Activated naive CD8-positive, alpha-beta T cell (primary cell): ENCODE measurements around the gene ARF1.

Experiments
- H3K27ac Mint-ChIP-seq: one replicate; pipeline ENCODE4 v1.8.0; 2021; ENCODE audit warnings: mixed read lengths
- H3K27me3 Mint-ChIP-seq: one replicate; pipeline ENCODE4 v1.8.0; 2021; ENCODE audit warnings: mixed read lengths
- H3K36me3 Mint-ChIP-seq: one replicate; pipeline ENCODE4 v1.8.0; 2021; ENCODE audit warnings: mixed read lengths
- H3K4me1 Mint-ChIP-seq: one replicate; pipeline ENCODE4 v1.8.0; 2021; ENCODE audit warnings: low read depth, mixed read lengths
- H3K4me3 Mint-ChIP-seq: one replicate; pipeline ENCODE4 v1.8.0; 2021; ENCODE audit warnings: mild to moderate bottlenecking, mixed read lengths
- H3K9me3 Mint-ChIP-seq: one replicate; pipeline ENCODE4 v1.8.0; 2021; ENCODE audit warnings: low read depth, mixed read lengths

The ARF1 gene

DNA sequence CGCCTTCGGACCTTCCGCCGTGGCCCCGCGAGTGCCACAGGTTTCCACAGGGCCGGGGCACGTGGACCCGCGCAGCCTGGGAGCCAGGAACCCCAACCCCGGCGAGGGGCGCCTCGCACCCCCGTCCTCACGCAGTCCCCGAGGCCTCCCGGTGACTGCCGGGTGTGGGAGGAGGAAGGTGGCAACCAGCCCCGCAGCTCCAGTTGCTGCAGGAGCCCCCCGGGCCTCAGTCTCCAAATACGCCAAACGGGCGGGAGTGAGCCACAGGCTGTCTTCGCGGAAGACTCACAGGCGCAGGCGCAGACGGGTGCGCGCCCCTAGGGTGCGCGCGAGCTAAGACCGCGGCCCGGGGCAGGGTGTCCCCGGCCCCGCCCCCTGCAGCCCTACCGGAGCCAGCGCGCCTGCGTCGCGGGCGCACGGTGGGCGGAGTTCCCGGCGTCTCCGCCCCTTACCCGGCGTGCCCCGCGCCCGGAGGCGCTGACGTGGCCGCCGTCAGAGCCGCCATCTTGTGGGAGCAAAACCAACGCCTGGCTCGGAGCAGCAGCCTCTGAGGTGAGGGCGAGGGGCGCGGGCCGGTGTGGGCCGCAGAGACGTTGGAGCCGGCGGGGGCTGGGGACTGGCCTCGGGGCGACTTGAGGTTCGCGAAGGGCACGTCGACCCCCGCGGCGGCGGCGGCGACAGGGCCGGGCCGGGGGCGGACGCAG lies at the start of gene ARF1:
Gene ARF1, plus strand, starts transcription at position 495 of the 704 bp plus-strand sequence. CDS start 14,407 bp downstream, outside the sequence.
- Mint-ChIP-seq H3K27me3 (no peaks in the 10 kb centered on the region), H3K4me1 (peaks cover 37% of the 10 kb centered on the region), H3K36me3 (peaks cover 7% of the 10 kb centered on the region), H3K27ac (peak within 1 kb of the TSS; percentile 96), H3K9me3 (no peaks in the 10 kb centered on the region), H3K4me3 (peak within 1 kb of the TSS; percentile 94)

DNA sequence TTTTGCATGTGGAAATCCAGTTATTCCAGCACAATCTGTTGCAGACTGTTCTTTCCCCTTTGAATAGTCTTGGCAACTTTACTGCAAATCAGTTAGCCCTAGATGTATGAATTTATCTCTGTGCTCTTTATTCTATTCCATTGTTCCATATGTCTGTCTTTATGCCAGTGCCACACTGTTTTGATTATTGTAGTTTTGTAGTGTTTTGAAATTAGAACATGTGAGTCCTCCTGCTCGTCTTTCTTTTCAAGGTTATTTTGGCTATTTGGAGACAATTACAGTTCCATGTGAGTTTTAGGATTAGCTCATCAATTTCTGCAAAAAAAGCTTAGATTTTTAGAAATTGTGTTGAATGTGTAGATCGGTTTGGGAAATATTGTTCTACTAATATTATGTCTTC lies 49.1 kb upstream of the ARF1 start:
- Mint-ChIP-seq H3K9me3 (peaks cover 3% of the 10 kb centered on the region), H3K27me3 (peaks cover 18% of the 10 kb centered on the region), H3K36me3 (peaks cover 2% of the 10 kb centered on the region), H3K4me3 (no peak overlapping the region), H3K27ac (no peak overlapping the region), H3K4me1 (peaks cover 3% of the 10 kb centered on the region)

DNA sequence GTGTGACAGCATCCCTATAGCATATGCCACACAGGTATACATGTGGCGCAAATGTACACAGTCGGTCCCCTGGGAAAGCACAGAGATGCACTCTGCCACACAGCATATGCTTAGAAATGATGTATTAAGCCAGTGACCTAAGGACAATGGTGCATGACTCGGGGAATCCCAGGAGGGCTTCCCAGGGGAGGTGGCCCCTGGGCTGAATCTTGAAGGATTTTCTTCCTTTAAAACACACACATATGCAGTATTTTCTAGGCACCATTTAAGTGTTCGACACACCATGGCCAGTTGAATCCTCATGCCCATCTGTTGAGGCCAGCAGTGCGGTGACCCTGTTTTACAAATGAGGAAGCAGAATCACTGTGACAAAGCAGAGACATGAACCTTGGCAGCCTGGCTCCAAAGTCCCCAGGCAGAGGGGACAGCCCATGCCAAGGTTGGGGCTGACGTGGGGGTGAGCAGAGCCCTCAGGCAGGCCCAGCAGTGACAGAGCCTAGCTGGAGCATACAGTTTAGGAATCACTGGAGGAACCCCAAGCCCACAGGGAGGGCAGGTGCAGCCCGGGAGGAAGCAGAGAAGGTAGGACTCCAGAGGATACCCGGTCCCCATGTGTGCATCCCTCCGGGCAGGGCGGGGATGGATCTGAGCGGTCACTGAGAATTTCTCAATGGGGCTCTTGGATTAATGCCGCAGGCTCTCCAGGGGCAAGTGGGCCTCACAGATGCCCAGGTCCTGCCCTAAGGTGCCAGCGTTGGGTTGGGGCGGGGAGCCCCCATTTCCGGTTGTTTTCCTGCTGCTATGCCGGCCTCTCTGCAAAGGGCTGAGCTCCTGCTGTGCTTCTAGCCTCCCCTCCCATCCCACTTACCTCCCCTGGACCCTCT lies 47.3 kb upstream of the ARF1 start:
- H3K36me3 Mint-ChIP-seq: peaks cover 2% of the 10 kb centered on the region
- peaks cover 3% of the 10 kb centered on the region for H3K9me3 Mint-ChIP-seq
- H3K4me1 Mint-ChIP-seq: peaks cover 3% of the 10 kb centered on the region
- peaks cover 22% of the 10 kb centered on the region for H3K27me3 Mint-ChIP-seq
- H3K27ac Mint-ChIP-seq: no peak overlapping the region
- H3K4me3 Mint-ChIP-seq: no peak overlapping the region

DNA sequence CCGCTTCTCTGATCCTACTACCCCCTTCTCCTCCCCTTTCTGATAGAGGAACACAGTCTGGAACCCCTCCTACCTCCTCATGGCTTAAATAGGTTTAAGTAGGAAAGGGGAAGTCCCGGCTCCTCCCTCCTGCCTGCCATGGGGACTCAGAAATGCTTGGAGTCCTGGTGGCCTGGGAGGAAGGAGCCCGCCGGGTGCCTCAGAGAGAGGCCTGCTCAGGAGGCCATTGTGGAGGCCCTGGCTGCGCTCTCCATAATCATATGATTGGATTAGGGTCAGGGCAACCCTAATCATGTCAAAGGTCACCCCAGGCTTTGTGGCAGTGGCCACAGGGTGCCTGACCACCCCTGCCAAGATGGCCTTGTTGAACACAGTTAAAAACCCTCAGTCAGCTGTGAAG lies 46.7 kb upstream of the ARF1 start:
- Mint-ChIP-seq H3K27me3 (peaks cover 24% of the 10 kb centered on the region), H3K4me1 (peaks cover 3% of the 10 kb centered on the region), H3K9me3 (peaks cover 3% of the 10 kb centered on the region), H3K27ac (no peak overlapping the region), H3K36me3 (peaks cover 2% of the 10 kb centered on the region), H3K4me3 (no peak overlapping the region)

GRCh38 chr1:228036701-228037231 lies 45.7 kb upstream of the ARF1 start:
- Mint-ChIP-seq H3K4me3 (no peak overlapping the region), H3K9me3 (peaks cover 3% of the 10 kb centered on the region), H3K4me1 (peaks cover 3% of the 10 kb centered on the region), H3K27ac (no peak overlapping the region), H3K27me3 (peaks cover 17% of the 10 kb centered on the region), H3K36me3 (peaks cover 2% of the 10 kb centered on the region)

DNA sequence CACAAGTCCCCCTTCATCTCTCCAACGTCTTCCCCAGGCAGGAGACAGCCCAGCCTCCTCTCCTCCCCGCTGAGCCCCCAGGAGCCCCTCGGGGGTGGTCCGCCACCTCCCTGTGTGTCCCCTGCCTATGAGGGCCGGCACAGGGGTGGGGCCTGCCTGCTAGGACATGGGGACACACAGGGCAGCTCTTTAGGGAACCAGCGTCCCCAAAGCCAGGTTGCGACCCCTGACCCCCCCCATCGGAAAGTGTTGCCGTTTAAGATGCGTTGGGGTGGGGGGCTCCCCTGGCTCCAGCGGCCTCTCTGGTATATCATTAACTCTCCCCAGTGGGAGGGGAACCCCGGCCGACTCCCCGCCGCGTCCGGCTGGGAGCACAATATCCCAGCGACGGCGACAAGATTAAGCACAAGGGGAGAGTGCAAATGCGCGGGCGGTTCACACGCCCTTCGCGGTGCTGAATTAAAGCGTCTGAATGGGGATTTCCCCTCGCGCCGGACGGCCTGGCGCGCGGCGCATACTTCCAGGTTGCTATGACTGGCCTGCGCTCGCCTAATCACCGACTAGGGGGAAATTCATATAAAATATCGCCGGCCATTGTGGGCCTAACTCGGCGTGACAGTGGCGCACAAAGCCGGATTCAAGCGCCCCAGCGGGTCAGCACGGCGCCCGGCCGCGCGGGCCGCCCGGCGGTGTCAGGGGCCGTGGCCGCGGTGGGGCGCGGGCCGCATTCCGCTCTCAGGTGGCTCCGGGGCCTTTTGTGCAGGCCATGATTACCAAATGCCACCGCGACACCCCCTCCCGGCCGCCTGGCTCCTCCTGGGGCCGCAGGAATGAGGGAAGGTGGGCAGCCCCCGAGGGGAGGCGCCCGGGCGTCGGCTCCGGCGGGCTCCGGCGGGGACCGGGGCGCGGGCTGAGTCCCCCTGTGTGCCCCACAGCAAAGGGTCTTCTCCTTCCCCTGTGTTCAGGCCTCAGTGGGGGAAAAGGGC lies 44.8 kb upstream of the ARF1 start:
- H3K4me1 Mint-ChIP-seq: peaks cover 3% of the 10 kb centered on the region
- peak overlapping the region; percentile 57 for H3K4me3 Mint-ChIP-seq
- H3K27me3 Mint-ChIP-seq: peaks cover 16% of the 10 kb centered on the region
- H3K36me3 Mint-ChIP-seq: peaks cover 2% of the 10 kb centered on the region
- peaks cover 3% of the 10 kb centered on the region for H3K9me3 Mint-ChIP-seq
- no peak overlapping the region for H3K27ac Mint-ChIP-seq

DNA sequence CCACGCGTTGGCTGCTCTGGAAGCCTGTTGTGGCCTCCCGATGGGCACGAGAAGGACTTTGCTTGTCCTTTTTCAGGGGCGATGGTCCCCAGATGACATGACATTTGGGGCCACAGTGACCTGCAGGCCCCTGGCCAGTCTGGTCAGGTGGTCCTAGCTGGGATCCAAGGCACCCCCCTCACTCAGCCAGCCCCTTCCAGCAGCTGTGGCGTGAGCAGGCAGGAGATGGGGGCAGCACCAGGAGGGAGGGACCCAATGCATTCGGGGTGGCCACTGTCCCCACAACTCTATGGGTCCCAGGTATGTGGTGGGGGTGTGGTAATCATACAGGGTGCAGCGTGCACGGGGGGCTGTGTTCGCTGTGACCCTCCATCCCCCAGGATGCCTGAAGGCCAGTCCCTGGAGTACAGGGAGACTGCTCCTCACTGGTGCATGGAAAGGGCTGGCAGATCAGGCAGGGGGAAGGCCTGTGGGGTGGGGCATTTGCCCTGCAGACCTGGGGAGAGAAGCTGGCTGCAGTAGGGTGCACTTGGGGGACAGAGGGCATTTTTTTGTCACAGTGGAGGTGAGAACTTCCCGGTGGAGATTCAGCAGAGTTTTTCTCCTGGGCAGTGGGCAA lies 44.0 kb upstream of the ARF1 start:
- Mint-ChIP-seq H3K4me3 (no peak overlapping the region), H3K9me3 (peaks cover 1% of the 10 kb centered on the region), H3K36me3 (peaks cover under 1% of the 10 kb centered on the region), H3K4me1 (peaks cover 3% of the 10 kb centered on the region), H3K27me3 (peaks cover 13% of the 10 kb centered on the region), H3K27ac (no peak overlapping the region)

GRCh38 chr1:228039006-228039903 lies 43.3 kb upstream of the ARF1 start:
- peaks cover 11% of the 10 kb centered on the region for H3K27me3 Mint-ChIP-seq
- H3K27ac Mint-ChIP-seq: no peak overlapping the region

DNA sequence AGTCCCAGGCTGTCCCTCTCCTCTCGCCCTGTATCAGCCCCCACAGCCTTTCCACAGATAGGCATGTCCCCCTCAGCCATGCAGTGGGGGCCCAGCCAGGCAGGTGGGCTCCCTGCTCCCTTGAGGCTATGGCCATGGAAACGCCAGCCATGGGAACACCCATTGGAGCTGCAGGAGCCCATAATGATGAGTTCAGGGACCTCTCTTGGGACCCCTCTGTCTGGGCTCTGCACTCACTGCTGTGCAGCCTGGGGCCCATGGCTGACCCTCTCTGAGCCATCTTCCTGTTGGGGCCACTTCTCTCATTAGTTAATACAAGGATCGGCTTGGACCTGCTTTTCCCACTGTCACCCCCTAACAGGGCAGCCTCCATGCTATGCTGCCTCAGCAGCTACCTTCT lies 42.5 kb upstream of the ARF1 start:
- Mint-ChIP-seq H3K4me1 (peaks cover 3% of the 10 kb centered on the region), H3K27me3 (peaks cover 9% of the 10 kb centered on the region), H3K4me3 (no peak overlapping the region), H3K36me3 (no peaks in the 10 kb centered on the region), H3K27ac (no peak overlapping the region), H3K9me3 (no peaks in the 10 kb centered on the region)

More at GRCh38 chr1:228039006-228039903, 43.3 kb upstream of the ARF1 start:
- no peaks in the 10 kb centered on the region for H3K36me3 Mint-ChIP-seq
- no peak overlapping the region for H3K4me3 Mint-ChIP-seq
- peaks cover 3% of the 10 kb centered on the region for H3K4me1 Mint-ChIP-seq
- no peaks in the 10 kb centered on the region for H3K9me3 Mint-ChIP-seq

DNA sequence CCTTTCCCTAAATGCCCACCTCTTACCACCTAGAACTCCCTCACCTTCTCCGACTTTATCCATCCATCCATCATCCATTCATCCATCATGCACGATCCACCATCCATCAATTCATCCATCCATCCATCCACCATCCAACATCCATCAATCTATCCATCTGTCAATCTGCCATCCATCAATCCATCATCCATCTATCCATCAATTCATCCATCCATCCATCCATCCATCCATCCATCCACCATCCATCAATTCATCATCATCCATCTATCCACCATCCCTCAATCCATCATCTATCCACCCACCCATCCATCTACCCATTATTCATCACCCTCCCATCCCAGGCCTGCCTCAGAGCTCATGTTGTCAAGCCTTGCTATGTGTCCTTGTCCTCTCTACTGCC lies 41.2 kb upstream of the ARF1 start:
- Mint-ChIP-seq H3K27me3 (peaks cover 9% of the 10 kb centered on the region), H3K27ac (no peak overlapping the region), H3K4me3 (no peak overlapping the region), H3K4me1 (peaks cover 3% of the 10 kb centered on the region), H3K36me3 (no peaks in the 10 kb centered on the region), H3K9me3 (no peaks in the 10 kb centered on the region)

DNA sequence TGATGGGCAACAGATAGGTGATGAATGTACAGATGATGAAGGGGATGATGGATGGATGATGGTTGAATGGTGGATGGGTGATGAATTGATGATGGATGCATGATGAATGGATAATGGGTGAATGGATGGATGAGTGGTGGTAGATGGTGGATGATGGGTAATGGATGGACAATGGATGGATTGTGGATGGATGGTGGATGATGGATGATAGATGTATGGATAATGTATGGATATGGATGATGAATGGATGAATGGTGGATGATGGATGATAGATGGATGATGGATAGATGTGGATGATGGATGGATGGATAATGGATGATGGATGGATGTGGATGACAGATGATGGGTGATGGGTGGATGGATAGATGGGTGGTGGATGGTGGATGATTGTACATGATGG lies 40.0 kb upstream of the ARF1 start:
- no peak overlapping the region for H3K4me3 Mint-ChIP-seq
- H3K36me3 Mint-ChIP-seq: no peaks in the 10 kb centered on the region
- H3K4me1 Mint-ChIP-seq: peaks cover 3% of the 10 kb centered on the region
- H3K9me3 Mint-ChIP-seq: no peaks in the 10 kb centered on the region
- peaks cover 8% of the 10 kb centered on the region for H3K27me3 Mint-ChIP-seq
- no peak overlapping the region for H3K27ac Mint-ChIP-seq

GRCh38 chr1:228043281-228043848 lies 39.1 kb upstream of the ARF1 start:
- no peaks in the 10 kb centered on the region for H3K36me3 Mint-ChIP-seq
- H3K4me3 Mint-ChIP-seq: no peak overlapping the region

GRCh38 chr1:228044961-228045360 lies 37.5 kb upstream of the ARF1 start:
- Mint-ChIP-seq H3K36me3 (no peaks in the 10 kb centered on the region), H3K9me3 (no peaks in the 10 kb centered on the region), H3K27ac (no peak overlapping the region), H3K4me1 (no peaks in the 10 kb centered on the region), H3K27me3 (peaks cover 4% of the 10 kb centered on the region), H3K4me3 (no peak overlapping the region)

More at GRCh38 chr1:228043281-228043848, 39.1 kb upstream of the ARF1 start:
- Mint-ChIP-seq H3K4me1 (no peaks in the 10 kb centered on the region), H3K9me3 (no peaks in the 10 kb centered on the region), H3K27ac (no peak overlapping the region), H3K27me3 (peaks cover 7% of the 10 kb centered on the region)
